Activated gamma-delta T cell (primary cell): ENCODE results near the gene SEMA4G.
"Not testable (repeated sequence)": the region's sequence is repeated elsewhere in the genome, so short reads cannot be mapped to it uniquely, and the experiment has no call there.

ENCODE experiments used
- DNase-seq: peaks from one replicate; lab custom pipeline; 2025; lab: John Stamatoyannopoulos, UW

Gene SEMA4G

DNA sequence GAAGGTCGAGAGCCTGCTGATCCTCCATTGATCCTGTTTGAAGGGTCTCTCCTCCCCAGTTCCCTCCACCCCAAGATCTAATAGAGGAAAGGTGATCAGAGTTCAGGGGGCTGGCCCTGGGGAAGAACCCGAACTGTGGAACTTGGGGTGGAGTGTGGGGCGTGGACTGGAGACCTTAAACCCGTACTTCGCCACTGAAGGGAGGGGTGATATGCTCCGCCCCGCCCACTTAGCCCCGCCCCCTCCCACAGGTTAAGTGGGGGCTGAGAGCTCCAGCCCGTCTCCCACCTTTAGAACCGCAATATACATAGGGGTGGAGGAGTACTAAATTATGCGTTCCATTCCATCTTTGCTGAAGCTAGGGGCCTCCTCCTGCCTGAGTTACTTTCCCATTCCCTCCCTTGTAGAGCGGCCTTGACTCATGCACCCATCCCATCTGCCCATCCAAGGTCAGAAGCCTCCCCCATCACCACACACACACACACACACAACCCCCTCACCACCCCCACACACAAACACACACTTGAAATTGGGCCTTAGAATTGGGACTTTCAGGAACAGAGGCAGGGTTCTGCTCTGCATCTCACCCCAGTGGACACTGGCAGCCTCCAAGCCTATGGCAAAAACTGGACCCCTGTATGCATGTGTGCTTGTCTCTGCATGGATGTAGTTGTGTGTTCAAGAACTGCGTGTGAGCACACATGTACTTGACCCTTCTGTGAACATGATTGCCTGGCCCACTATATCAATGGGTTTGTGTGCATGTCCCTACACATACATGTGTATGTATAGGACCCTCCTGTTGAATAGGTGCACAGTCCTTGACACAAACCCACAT lies 991 bp downstream of the SEMA4G start:
- no peak for DNase-seq

DNA sequence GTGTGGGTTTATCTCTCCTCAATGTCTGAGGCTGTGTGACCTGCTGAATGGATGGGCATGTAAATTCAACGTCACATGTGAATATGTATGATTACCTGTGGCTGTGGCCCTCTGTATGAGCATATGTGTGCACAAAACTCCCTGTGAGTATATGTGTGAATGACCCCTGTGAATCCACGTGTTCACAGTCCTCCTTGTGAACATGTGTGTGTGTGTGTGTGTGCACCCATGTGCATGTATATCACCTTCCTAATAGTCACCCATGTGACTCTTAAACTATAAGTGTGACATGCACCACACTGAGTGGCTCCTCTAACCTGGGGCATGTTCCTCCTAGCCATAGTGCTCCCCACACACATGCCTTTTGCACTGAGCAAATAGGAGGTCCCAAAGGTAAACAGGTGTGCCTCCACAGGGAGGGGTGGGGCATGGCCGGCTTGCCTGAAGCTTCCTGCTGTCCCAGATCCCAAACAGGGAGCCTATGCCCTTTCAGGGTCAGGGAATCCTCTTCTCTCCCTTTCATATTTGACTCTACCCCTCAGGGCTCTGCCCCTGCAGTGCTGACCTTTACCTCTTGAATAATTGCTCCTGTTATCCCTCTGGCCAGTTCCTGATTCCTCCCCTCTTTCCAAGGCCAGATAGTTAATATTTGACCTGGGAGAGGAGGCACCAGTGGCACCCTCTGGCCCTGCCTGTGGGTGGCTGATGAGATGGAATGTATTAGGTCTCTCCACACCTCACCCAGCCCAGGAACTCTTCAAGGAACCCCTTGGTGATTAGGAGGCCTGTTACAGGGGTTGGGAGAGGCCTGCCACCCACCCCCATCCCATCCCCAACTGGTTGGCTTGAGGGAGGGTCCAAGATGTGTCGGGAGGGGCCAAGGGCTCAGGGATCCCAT lies 1.9 kb downstream of the SEMA4G start:
- no peak for DNase-seq

DNA sequence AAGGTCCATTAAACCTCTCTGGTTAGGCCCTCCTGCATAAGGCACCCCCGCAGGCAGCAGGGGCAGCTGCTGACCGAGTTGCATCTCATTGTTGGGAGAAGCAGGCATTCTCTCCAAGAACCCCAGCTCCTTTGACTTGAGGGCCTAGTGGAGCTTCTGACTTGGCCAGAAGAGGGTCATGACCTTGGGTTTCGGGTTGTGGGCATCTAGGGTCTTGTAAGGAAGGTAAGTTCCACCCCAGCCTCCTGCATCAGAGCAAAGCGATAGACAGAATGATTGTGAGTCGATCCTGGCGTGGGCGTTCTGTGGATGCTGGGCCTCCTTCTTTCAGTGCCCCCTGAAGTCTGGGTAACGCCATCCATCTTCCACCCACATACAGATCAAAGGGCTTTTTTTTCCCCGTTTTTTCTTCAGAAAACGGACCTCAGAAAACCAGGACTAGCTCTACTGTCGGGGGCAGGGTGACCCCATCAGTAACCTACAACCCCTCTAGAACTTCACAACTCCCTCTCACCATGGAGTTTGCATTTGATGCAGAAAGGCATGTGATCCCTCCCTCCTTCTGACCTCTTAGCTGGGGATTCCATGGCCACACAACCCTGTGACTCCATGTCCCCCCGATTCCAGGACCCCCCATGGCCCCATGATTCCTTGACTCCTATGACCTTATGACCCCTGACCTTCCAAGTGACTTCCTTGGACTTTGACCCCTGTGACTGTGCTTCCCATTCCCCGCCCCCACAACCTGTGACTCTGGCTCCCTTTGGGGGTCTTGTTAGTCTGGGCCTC lies 3.0 kb downstream of the SEMA4G start:
- DNase-seq = no peak

DNA sequence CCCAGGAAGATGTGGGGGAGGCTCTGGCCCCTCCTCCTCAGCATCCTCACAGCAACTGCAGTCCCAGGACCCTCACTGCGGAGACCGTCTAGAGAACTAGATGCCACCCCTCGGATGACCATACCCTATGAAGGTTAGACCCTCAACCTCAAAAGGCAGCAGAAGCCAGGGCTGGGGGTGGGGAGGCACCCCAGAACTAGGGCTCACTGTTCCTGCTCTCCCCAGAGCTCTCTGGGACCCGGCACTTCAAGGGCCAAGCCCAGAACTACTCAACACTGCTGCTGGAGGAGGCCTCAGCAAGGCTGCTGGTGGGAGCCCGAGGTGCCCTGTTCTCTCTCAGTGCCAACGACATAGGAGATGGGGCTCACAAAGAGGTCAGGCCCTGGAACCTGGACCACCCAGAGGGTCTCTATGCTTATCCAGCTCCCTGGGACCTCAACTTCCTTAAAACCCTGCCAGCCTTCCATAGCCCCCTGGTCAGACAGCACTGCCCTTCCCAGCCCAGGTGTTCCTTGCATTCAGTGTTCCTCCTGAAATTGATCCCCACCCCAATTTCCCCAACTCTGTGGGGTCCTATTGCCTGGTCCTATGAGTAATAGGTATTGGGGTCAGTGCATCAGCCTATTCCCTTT lies 3.7 kb downstream of the SEMA4G start:
- no peak for DNase-seq

DNA sequence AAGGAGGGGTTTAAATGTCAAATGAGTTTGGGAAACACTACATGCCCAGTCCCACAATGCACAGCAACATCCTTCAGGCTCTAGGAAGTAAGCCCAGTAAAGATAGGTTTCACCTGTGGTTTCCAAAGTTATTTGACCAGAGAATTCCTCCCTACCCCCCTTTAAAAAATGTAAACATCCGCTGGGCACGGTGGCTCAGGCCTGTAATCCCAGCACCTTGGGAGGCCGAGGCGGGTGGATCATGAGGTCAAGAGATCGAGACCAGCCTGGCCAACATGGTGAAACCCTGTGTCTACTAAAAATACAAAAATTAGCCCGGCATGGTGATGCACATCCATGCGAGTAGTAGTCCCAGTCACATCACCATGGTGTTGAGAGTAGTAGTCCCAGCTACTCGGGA lies 6.1 kb downstream of the SEMA4G start:
- DNase-seq = not testable (repeated sequence)

DNA sequence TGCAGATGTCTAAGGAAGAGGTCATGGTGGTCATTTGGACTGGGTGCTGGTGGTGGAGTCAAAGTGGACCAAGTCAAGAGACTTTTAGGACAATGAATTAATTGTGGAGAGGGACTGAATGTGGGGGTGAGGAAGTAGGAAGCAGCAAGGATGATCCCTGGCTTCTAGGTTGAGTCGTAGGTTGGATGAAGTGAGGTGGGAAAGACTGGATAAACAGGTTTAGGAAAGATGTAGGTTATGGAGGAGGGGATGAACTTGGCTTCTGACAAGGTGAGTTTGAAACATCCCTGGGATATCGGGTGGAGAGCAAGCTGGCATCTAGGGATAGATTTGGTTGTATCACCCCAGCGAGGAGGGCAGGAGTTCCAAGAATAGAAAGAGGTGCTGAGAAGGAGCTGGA lies 7.6 kb downstream of the SEMA4G start:
- no peak for DNase-seq

DNA sequence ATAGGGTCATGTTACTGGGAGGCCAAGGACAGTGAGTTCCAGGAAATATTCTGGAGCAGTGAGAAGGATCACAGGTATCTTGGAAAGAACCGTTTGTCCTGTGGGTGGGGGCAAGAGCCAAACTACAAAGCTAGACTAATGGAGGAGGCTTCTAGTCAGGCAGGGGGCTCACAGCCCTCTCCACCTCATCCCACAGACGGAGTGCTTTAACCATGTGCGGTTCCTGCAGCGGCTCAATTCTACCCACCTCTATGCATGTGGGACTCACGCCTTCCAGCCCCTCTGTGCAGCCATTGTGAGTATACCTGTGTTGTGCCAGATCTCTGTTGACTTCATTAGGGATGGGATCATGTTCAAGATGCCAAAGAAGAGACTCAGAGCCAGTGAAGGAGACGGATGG lies 8.1 kb downstream of the SEMA4G start:
- DNase-seq = no peak

DNA sequence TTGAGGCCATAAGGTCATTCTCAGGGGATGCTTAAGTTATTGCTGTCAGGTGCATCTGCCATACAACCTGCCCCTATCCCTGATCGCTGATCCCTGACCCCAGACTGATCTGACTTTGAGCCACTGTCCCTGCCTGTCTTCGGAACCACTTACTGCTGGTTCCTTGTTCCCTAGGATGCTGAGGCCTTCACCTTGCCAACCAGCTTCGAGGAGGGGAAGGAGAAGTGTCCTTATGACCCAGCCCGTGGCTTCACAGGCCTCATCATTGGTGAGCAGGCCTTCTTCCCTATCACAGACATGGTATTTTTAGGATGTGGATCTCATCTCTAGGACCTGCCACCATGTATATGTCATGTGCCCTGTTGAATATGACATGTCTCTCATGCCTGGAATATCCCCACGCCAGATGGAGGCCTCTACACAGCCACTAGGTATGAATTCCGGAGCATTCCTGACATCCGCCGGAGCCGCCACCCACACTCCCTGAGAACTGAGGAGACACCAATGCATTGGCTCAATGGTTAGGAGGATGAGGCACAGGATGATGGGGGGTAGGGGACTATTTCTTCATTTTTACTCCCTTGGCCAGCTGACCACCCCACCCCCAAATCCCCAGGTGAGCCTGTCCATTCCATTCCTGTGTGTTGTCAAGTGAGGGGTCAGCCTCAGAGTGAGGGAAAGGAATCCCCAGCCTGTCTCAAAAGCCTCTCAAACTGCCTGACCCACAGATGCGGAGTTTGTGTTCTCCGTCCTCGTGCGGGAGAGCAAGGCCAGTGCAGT lies 9.0 kb downstream of the SEMA4G start:
- DNase-seq = no peak

DNA sequence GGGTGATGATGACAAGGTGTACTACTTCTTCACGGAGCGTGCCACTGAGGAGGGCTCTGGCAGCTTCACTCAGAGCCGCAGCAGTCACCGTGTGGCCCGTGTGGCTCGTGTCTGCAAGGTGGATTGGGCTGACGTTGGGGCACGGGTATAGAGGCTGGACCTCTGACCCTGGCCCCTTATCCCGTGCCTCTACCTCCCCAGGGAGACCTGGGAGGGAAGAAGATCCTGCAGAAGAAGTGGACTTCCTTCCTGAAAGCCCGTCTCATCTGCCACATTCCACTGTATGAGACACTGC lies 9.5 kb downstream of the SEMA4G start:
- no peak for DNase-seq

DNA sequence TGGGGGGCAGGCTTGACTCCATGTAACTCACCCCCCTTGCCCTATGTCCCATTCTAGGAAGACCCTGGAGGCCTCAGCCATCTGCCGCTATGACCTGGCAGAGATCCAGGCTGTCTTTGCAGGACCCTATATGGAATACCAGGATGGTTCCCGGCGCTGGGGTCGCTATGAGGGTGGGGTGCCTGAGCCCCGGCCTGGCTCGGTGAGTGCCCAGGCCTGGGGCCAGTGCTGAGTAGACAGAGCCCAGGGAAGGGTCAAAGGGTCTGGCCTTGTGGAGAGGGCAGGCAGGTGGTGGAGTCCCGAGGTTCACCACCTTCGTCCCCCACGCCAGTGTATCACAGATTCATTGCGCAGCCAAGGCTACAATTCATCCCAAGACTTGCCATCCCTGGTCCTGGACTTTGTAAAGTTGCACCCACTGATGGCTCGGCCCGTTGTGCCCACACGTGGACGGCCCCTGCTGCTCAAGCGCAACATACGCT lies 10.5 kb downstream of the SEMA4G start:
- no peak for DNase-seq

DNA sequence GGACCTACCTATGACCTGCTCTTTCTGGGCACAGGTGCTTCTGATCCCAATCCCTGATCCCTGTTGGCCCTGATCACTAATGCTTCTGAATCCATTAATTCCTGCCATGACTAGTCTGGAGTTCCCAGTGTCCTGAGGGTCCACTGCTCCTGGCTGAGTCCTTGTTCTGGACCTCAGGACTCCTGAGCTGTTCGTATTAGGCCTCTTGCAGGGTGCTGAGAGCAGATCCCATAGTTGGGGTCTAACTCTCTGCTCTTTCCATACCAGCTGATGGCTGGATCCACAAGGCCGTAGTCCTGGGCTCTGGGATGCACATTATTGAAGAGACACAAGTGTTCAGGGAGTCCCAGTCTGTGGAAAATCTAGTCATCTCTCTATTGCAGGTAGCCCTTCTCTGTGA lies 11.0 kb downstream of the SEMA4G start:
- no peak for DNase-seq

DNA sequence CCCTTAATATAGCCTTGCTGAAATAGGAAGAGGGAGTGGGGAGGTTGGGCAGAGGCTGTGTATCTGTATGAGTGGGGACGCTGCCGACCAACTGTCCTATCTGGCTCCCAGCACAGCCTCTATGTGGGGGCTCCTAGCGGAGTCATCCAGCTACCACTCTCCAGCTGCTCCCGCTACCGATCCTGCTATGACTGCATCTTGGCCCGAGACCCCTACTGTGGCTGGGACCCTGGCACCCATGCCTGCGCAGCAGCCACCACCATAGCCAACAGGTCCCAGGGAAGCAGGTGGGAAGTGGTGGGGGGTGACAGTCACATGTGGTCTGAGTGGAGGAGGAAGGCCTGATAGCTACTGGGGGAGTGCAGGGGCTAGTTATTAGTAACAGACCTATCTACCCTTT lies 11.4 kb downstream of the SEMA4G start:
- no peak for DNase-seq

DNA sequence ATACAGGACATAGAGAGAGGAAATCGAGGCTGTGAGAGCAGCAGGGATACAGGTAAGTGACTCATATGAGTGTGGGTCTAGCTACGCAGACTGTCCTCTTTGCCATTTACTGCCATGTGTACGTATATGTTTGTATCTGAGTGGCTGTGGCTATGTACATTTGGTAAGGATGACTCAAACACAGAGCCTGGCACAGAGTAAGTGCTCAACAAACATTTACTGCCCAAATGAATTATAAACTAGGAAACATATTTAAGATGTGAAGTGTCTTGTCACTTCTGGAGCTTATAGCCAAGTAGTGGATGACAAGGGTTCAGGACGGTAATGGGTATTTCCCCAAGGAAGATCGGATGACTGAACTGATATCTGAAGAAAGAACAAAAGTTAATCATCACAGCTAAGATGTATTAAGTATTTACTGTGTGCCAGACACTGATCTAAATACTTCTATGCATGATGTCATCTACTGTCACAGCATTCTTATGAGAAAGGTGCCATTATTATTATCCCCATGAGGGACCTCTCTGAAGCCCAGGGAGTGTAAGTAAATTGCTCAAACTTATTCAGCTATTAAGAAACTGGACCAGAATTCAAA lies 12.0 kb downstream of the SEMA4G start:
- no peak for DNase-seq

DNA sequence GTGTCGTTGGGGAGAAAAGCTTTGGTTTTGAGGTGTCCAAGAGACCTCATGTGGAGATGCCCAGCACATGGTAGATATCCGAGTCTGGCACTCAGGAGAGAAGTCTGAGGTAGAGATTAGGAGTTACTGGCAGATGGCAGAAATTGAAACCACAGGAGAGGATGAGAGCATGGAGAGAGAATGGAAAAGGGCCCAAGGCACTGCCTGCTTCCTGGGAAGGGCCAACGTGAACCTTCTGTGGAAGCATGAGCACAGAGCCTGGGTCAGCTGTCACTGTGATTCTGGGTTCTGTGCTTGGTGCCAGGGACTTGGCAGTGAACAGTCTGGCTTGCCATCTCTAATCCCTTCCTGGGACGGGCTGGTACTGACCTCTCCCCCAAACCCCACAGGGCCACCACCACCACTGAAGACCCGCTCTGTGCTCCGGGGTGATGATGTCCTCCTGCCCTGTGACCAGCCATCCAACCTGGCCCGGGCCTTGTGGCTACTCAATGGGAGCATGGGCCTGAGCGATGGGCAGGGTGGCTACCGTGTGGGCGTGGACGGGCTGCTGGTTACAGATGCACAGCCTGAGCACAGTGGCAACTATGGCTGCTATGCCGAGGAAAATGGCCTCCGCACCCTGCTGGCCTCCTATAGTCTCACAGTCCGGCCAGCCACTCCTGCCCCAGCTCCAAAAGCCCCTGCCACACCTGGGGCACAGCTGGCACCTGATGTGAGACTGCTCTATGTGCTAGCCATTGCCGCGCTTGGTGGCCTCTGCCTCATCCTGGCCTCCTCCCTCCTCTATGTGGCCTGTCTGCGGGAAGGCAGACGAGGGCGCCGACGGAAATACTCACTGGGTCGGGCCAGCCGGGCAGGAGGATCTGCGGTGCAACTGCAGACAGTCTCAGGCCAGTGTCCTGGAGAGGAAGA lies 13.9 kb downstream of the SEMA4G start:
- DNase-seq = no peak

DNA sequence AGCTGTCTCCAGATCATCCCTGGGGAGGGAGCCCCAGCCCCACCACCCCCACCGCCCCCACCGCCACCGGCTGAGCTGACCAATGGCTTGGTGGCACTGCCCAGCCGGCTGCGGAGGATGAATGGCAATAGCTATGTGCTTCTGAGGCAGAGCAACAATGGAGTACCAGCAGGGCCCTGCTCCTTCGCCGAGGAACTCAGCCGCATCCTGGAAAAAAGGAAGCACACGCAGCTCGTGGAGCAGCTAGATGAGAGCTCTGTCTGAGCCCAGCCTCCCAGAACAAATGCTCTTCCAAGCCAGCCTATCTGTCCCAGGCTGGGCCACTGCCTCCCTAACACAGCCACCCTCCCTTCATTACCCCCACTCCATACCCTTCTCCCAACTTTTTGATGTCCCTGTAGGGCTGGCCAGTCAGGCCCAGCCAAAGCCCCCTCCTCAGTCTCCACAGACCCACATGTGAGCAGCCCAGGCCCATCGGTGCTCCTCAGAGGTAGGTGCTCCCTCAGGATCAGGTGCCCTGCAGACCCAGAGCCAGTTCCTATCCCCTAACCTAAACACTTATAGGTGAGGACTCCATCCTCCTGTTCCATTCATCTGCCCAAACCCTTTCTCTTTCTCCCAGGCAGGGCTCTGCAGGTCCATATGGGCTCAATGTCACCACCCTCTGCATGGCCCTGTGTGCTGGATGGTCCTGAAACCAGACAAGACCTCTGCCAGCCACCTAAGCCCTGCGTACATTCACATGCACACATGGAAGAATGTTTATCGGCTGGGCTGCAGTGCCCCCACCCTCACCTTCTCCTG lies 14.8 kb downstream of the SEMA4G start:
- DNase-seq = no peak

DNA sequence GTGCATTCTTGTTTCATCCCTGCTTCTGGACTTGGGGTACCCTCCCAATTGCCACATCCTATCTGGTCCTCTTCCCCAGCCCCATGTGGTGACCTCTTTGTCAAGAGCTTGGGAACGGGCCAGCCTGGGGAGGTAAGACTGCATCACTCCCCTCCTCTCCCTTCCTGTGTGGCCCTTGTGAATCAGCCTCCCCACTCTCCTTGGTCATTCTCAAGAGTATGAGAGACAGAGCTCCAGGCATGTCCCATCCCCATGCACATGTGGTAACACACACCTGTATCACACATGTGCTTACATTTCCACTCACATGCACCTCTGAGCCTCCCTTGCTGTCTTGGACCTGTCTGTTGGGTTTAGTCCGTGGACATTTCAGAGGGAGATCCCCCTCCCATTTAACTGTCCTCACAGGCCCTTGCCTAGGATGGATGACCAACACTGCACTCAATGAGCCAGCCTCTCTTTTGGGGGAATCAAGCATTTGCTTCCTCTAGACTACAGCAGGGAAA lies 15.4 kb downstream of the SEMA4G start:
- no peak for DNase-seq

DNA sequence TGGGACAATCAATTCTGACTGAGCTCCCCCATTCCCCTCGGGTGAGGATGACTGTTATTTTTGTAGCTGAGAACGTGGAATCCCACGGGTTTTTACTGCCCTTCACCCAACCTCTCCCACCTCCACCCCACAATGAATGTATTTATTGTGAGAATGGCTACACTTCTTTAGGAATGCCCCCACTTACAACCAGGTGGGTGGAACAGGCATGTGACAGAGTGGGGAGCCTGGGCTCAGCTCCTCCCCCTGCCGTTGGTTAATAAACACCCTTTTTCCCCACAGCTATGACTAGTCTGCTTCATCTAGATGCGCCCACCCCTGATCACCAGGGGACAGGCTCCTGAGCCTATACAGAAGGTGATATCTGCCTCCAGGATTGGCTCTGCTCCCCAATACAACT lies 16.0 kb downstream of the SEMA4G start:
- no peak for DNase-seq

DNA sequence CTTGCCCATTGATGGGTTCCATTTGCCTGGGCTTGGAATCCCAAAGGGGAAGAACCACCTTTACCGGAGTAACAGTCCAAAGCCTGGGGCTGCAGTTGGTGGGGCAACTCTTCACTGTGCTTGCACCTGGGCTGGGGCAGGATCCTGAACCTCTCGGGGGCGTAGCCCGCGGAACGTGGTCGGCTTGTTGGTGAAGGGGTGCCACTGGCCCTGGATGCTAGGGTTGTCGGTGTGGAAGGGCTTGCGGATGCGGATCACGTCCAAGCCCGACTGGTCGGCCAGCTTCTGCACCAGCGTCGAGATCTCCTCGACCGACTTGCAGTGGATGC lies 17.3 kb downstream of the SEMA4G start:
- no peak for DNase-seq
